Hepatocyte (in vitro differentiated cells): ENCODE results near the gene RNF144B. TPM values are rescaled to one million over a fixed set of nuclear protein-coding genes. Genes with fewer than 3 reads are reported as not detected.

Experiments
- DNase-seq: peaks from one replicate; pipeline ENCODE4 v3.0.0-alpha.2; 2016; ENCODE audit warnings: low spot score
- H2AFZ ChIP-seq: fragments of 200-600 bp; sonication (generic); 2 replicates; pipeline ENCODE4 v1.6.0; 2016; ENCODE audit warnings: antibody characterized with exemption, mild to moderate bottlenecking
- H3K27ac ChIP-seq: fragments of 200-600 bp; sonication (generic); 2 replicates; pipeline ENCODE4 v1.5.1; 2016; ENCODE audit warnings: mild to moderate bottlenecking
- H3K27me3 ChIP-seq: fragments of 200-600 bp; sonication (generic); 2 replicates; pipeline ENCODE4 v1.6.1; 2016
- H3K36me3 ChIP-seq: fragments of 200-600 bp; sonication (generic); replicated peaks from 2 replicates; pipeline ENCODE4 v1.5.1; 2016; ENCODE audit warnings: low read depth; ENCODE audit not compliant: insufficient read depth
- H3K4me1 ChIP-seq: fragments of 200-600 bp; sonication (generic); 2 replicates; pipeline ENCODE4 v1.5.1; 2016; ENCODE audit warnings: mild to moderate bottlenecking, moderate library complexity; ENCODE audit not compliant: insufficient read depth
- H3K4me2 ChIP-seq: fragments of 200-600 bp; sonication (generic); 2 replicates; pipeline ENCODE4 v1.6.0; 2016
- H3K4me3 ChIP-seq: fragments of 200-600 bp; sonication (generic); 2 replicates; pipeline ENCODE4 v1.5.1; 2016; ENCODE audit warnings: mild to moderate bottlenecking
- H3K79me2 ChIP-seq: fragments of 200-600 bp; sonication (generic); 2 replicates; pipeline ENCODE4 v1.6.0; 2017; ENCODE audit warnings: mild to moderate bottlenecking
- H3K9me2 ChIP-seq: fragments of 200-600 bp; sonication (generic); replicated peaks from 2 replicates; pipeline ENCODE4 v1.6.0; 2017; ENCODE audit warnings: mild to moderate bottlenecking; ENCODE audit not compliant: insufficient read depth
- H3K9me3 ChIP-seq: fragments of 200-600 bp; sonication (generic); 2 replicates; pipeline ENCODE4 v1.5.1; 2016; ENCODE audit warnings: low read depth, mild to moderate bottlenecking
- H4K20me1 ChIP-seq: fragments of 200-600 bp; sonication (generic); 2 replicates; pipeline ENCODE4 v1.6.0; 2016; ENCODE audit warnings: mild to moderate bottlenecking; ENCODE audit not compliant: insufficient read depth, poor library complexity, severe bottlenecking
- CTCF ChIP-seq: fragments of 200-600 bp; sonication (generic); IDR thresholded peaks from 2 replicates; pipeline ENCODE4 v1.5.1; 2016; ENCODE audit warnings: antibody characterized with exemption, mild to moderate bottlenecking; ENCODE audit not compliant: poor library complexity
- EZH2 ChIP-seq: fragments of 200-600 bp; sonication (generic); IDR thresholded peaks from 2 replicates; pipeline ENCODE4 v1.6.1; 2016; ENCODE audit warnings: antibody characterized with exemption, mild to moderate bottlenecking, borderline replicate concordance
- EZH2phosphoT487 ChIP-seq: fragments of 200-600 bp; sonication (generic); IDR thresholded peaks from one replicate; pipeline ENCODE4 v1.6.1; 2018; ENCODE audit warnings: antibody characterized with exemption, mild to moderate bottlenecking, low read depth, moderate library complexity; ENCODE audit not compliant: unreplicated experiment, severe bottlenecking
- WGBS: methylation state at CpG from one replicate; pipeline ENCODE4 v1.1.6; 2016; ENCODE audit warnings: low lambda C conversion rate; ENCODE audit errors: missing lambda C conversion rate; 5-methylcytosine and 5-hydroxymethylcytosine counted together
- polyA plus RNA-seq: library from polyadenylated mRNA; unstranded; fragments of >200 nt; fragmentation: Nextera tagmentation; extraction: Ambion mirVana; gene quantifications from 2 replicates; pipeline ENCODE4 v1.2.1, GENCODE V29; 2016
- total RNA-seq: library from RNA; depleted of rRNA; stranded (reverse); fragments of >200 nt; gene quantifications from 2 replicates; pipeline ENCODE4 v1.2.3, GENCODE V29; 2014

The RNF144B gene
- total and polyA plus RNA-seq, 2 experiments from 2014 or later = 0.37 to 2.2 TPM

GRCh38 chr6:18432180-18432579 is 45.0 kb downstream of the RNF144B start:
- Histone ChIP-seq H2AFZ (no peak overlapping the region), H3K79me2 (no peaks in the 10 kb centered on the region), H3K4me2 (no peak overlapping the region), H3K36me3 (no peaks in the 10 kb centered on the region), H3K27me3 (no peaks in the 10 kb centered on the region), H3K9me2 (no peaks in the 10 kb centered on the region), H3K27ac (no peak overlapping the region), H3K4me1 (no peaks in the 10 kb centered on the region), H4K20me1 (no peaks in the 10 kb centered on the region), H3K4me3 (no peak overlapping the region), H3K9me3 (no peaks in the 10 kb centered on the region)
- TF ChIP-seq CTCF = no peak
- no peak for TF ChIP-seq EZH2phosphoT487
- no peak for TF ChIP-seq EZH2
- 71% methylated on average over 3 of the region's 3 CpGs for WGBS
- no peak for DNase-seq

GRCh38 chr6:18432619-18433018 is 45.5 kb downstream of the RNF144B start:
- H4K20me1 ChIP-seq = no peaks in the 10 kb centered on the region
- H3K27me3 ChIP-seq = no peaks in the 10 kb centered on the region
- no peak for TF ChIP-seq CTCF
- TF ChIP-seq EZH2 = no peak
- no peak for TF ChIP-seq EZH2phosphoT487
- H3K9me3 ChIP-seq = no peaks in the 10 kb centered on the region
- H3K79me2 ChIP-seq = no peaks in the 10 kb centered on the region
- no peak for DNase-seq
- no peak overlapping the region for H3K4me2 ChIP-seq
- 85% methylated on average over 3 of the region's 3 CpGs for WGBS
- H3K4me1 ChIP-seq = no peaks in the 10 kb centered on the region
- H3K9me2 ChIP-seq = no peaks in the 10 kb centered on the region
- no peak overlapping the region for H2AFZ ChIP-seq
- H3K36me3 ChIP-seq = no peaks in the 10 kb centered on the region
- H3K4me3 ChIP-seq = no peak overlapping the region
- H3K27ac ChIP-seq = no peak overlapping the region

- Histone ChIP-seq H3K27ac (no peak overlapping the region), H3K27me3 (no peaks in the 10 kb centered on the region), H3K36me3 (no peaks in the 10 kb centered on the region)
These were observed 45.9 kb downstream of the RNF144B start for GRCh38 chr6:18433059-18433458.

More at GRCh38 chr6:18433059-18433458, 45.9 kb downstream of the RNF144B start:
- no peak for DNase-seq
- no peak overlapping the region for H3K4me2 ChIP-seq
- no peaks in the 10 kb centered on the region for H4K20me1 ChIP-seq
- H3K9me3 ChIP-seq = no peaks in the 10 kb centered on the region
- no peaks in the 10 kb centered on the region for H3K4me1 ChIP-seq
- H3K4me3 ChIP-seq = no peak overlapping the region
- H2AFZ ChIP-seq = no peak overlapping the region
- TF ChIP-seq EZH2phosphoT487 (no peak), EZH2 (no peak), CTCF (no peak)
- H3K9me2 ChIP-seq = no peaks in the 10 kb centered on the region
- H3K79me2 ChIP-seq = no peaks in the 10 kb centered on the region
- WGBS = 73% methylated on average over 2 of the region's 2 CpGs
